ENCODE results near the gene GABRR2.

Gene GABRR2

GRCh38 chr6:89315249-89315885 lies at the start of gene GABRR2:
Gene GABRR2, minus strand, starts transcription at chr6:89315299. Its CDS starts 134 bp downstream, at chr6:89315165.
- no peak for DNase-seq (ENCODE audit: low spot score)

- DNase-seq (ENCODE audit: low spot score): no peak
These were observed 49.5 kb upstream of the GABRR2 start for GRCh38 chr6:89364586-89364985.

GRCh38 chr6:89361171-89361570 lies 46.1 kb upstream of the GABRR2 start:
- no peak for DNase-seq (ENCODE audit: low spot score)

- DNase-seq (ENCODE audit: low spot score): no peak
These were observed 45.4 kb upstream of the GABRR2 start for GRCh38 chr6:89360415-89360999.

- no peak for DNase-seq (ENCODE audit: low spot score)
These were observed 44.5 kb upstream of the GABRR2 start for GRCh38 chr6:89359561-89359960.

- DNase-seq (ENCODE audit: low spot score): no peak
These were observed 42.3 kb upstream of the GABRR2 start for GRCh38 chr6:89357390-89357789.

GRCh38 chr6:89356642-89357170 lies 41.6 kb upstream of the GABRR2 start:
- no peak for DNase-seq (ENCODE audit: low spot score)

GRCh38 chr6:89355511-89356194 lies 40.6 kb upstream of the GABRR2 start:
- no peak for DNase-seq (ENCODE audit: low spot score)

- DNase-seq (ENCODE audit: low spot score): no peak
These were observed 38.7 kb upstream of the GABRR2 start for GRCh38 chr6:89353702-89354392.

- no peak for DNase-seq (ENCODE audit: low spot score)
These were observed 38.0 kb upstream of the GABRR2 start for GRCh38 chr6:89353118-89353556.

- peak; percentile 76 for DNase-seq (ENCODE audit: low spot score)
These were observed 37.4 kb upstream of the GABRR2 start, which contains the start of gene UBE2J1 for GRCh38 chr6:89352278-89353117. Gene UBE2J1, minus strand, starts transcription at chr6:89352722. Its CDS starts 153 bp downstream, at chr6:89352569.

- DNase-seq (ENCODE audit: low spot score): peak; percentile 17
These were observed 36.7 kb upstream of the GABRR2 start for GRCh38 chr6:89351671-89352277.

GRCh38 chr6:89350281-89350966 lies 35.3 kb upstream of the GABRR2 start:
- no peak for DNase-seq (ENCODE audit: low spot score)

GRCh38 chr6:89348372-89348771 lies 33.3 kb upstream of the GABRR2 start:
- no peak for DNase-seq (ENCODE audit: low spot score)

- DNase-seq (ENCODE audit: low spot score): no peak
These were observed 32.7 kb upstream of the GABRR2 start for GRCh38 chr6:89347825-89348224.

GRCh38 chr6:89346433-89346832 lies 31.3 kb upstream of the GABRR2 start:
- DNase-seq (ENCODE audit: low spot score): no peak

- no peak for DNase-seq (ENCODE audit: low spot score)
These were observed 24.5 kb upstream of the GABRR2 start for GRCh38 chr6:89339565-89339964.

- no peak for DNase-seq (ENCODE audit: low spot score)
These were observed 20.1 kb upstream of the GABRR2 start for GRCh38 chr6:89335164-89335563.

- DNase-seq (ENCODE audit: low spot score): no peak
These were observed 15.8 kb upstream of the GABRR2 start for GRCh38 chr6:89330910-89331309.

- no peak for DNase-seq (ENCODE audit: low spot score)
These were observed 13.9 kb upstream of the GABRR2 start for GRCh38 chr6:89328976-89329375.
